ENCODE results near the gene NOTCH3. TPM values are rescaled to one million over a fixed set of nuclear protein-coding genes. Genes with fewer than 3 reads are reported as not detected.

NOTCH3 gene
- 39.4 TPM for total RNA-seq (2021; ENCODE audit: unreplicated experiment)
- 32.1 and 52.5 TPM in 2 replicates for polyA plus RNA-seq (2012)
- Bru-seq, nascent RNA: percentile 48 among the genes with signal in this experiment
- BruChase-seq, experiment 1, labeled RNA remaining after a 6-hour chase: percentile 71 among the genes with signal in this experiment
- percentile 58 among the genes with signal in this experiment for BruChase-seq, experiment 2, labeled RNA remaining after a 2-hour chase
- long read RNA-seq, partial matches to known transcripts: 11 of 35 reads
- long read RNA-seq, other reads (novel, unspliced or antisense): 24 of 35 reads

- peak within 1 kb of the TSS; percentile 70 for H3K9ac ChIP-seq (ENCODE audit: low read length)
- H3K79me2 ChIP-seq (ENCODE audit: insufficient read depth, low read length): no peaks in the 10 kb centered on the region
- ATAC-seq: peak; percentile 65
- H3K36me3 ChIP-seq (ENCODE audit: control insufficient read depth in 1 of 2, insufficient read depth in 2 of 2, low read length in 2 of 2): peaks cover 0 to 3% of the 10 kb centered on the region in 2 experiments; a peak in 2 of 4 replicates
- H2AFZ ChIP-seq (ENCODE audit: low read depth, low read length, poor library complexity, severe bottlenecking): peak within 1 kb of the TSS; percentile 56
- POLR2A ChIA-PET: no interaction called here
- peak within 1 kb of the TSS; percentile 69 to 74 for H3K4me3 ChIP-seq (replicated peaks in 1 of 2; ENCODE audit: low read depth in 1 of 2, low read length in 2 of 2)
- DNase-seq (ENCODE audit: low read depth, low spot score): no peak
- RAD21 ChIA-PET (ENCODE audit: low non-redundant PET in 1 of 2, low total read pairs in 2 of 2, uncharacterized antibody in 2 of 2, unreplicated experiment in 2 of 2): no interaction called here
- intact Hi-C loops (cut with micrococcal nuclease): no loop called here
- no TSS peak for BruUV-seq (replicated peaks)
- H3K4me1 ChIP-seq (ENCODE audit: control insufficient read depth in 1 of 2, insufficient read depth in 2 of 2, low read length in 2 of 2): peaks cover 18 to 38% of the 10 kb centered on the region in 2 experiments
- H3K4me2 ChIP-seq (ENCODE audit: low read length): peak within 1 kb of the TSS; percentile 91
- no peaks in the 10 kb centered on the region for H4K20me1 ChIP-seq (ENCODE audit: insufficient read depth)
- no peaks in the 10 kb centered on the region for H3K27me3 ChIP-seq (ENCODE audit: insufficient read depth, low read length)
- H3K9me2 ChIP-seq (ENCODE audit: insufficient read depth): no peaks in the 10 kb centered on the region
- H3K27ac ChIP-seq (ENCODE audit: low read depth, low read length): peak within 1 kb of the TSS; percentile 79; the same call in 1 of the 2 replicates
- CTCF ChIA-PET: no interaction called here
- H3K9me3 ChIP-seq (ENCODE audit: control insufficient read depth in 1 of 2, insufficient read depth in 1 of 2, low read depth in 1 of 2, low read length in 2 of 2): no peaks in the 10 kb centered on the region
- TF ChIP-seq EGR1 (IDR thresholded peaks at IDR 0.05; ENCODE audit: low read depth) (peak; percentile 87), POLR2AphosphoS5 (IDR thresholded peaks at IDR 0.05; ENCODE audit: low read depth, low read length) (peak; percentile 46; the same call in 1 of the 2 replicates), FOSL1 (IDR thresholded peaks at IDR 0.05; ENCODE audit: low read depth) (no peak)
Measured at GRCh38 chr19:15200553-15201364, at the start of gene NOTCH3. Gene NOTCH3 (minus strand): TSS chr19:15200995. CDS start chr19:15200905, 90 bp downstream.

- no peaks in the 10 kb centered on the region for H3K9me2 ChIP-seq (ENCODE audit: insufficient read depth)
- H3K9me3 ChIP-seq (ENCODE audit: control insufficient read depth in 1 of 2, insufficient read depth in 1 of 2, low read depth in 1 of 2, low read length in 2 of 2): no peaks in the 10 kb centered on the region
- H3K36me3 ChIP-seq (ENCODE audit: control insufficient read depth in 1 of 2, insufficient read depth in 2 of 2, low read length in 2 of 2): peaks cover 0 to 2% of the 10 kb centered on the region in 2 experiments; a peak in 2 of 4 replicates
- no peak overlapping the region for H3K4me3 ChIP-seq (replicated peaks in 1 of 2; ENCODE audit: low read depth in 1 of 2, low read length in 2 of 2)
- no TSS peak for BruUV-seq (replicated peaks)
- intact Hi-C loops (cut with micrococcal nuclease): loop anchor here (5.0 kb wide), 1 partner anchor 378 kb away; no protein-coding TSS in a partner anchor
- H3K4me2 ChIP-seq (ENCODE audit: low read length): no peak overlapping the region
- DNase-seq (ENCODE audit: low read depth, low spot score) (no peak), ATAC-seq (no peak)
- no peak overlapping the region for H2AFZ ChIP-seq (ENCODE audit: low read depth, low read length, poor library complexity, severe bottlenecking)
- no peaks in the 10 kb centered on the region for H4K20me1 ChIP-seq (ENCODE audit: insufficient read depth)
- ChIA-PET POLR2A (no interaction called here), RAD21 (ENCODE audit: low non-redundant PET in 1 of 2, low total read pairs in 2 of 2, uncharacterized antibody in 2 of 2, unreplicated experiment in 2 of 2) (interaction anchor here in 1 of 2 experiments (0.6 to 1.4 kb wide), 2 partner anchors 55 to 159 kb away, joined by 3 to 4 read pairs; no protein-coding TSS in a partner anchor), CTCF (interaction anchor here (0.8 to 2.2 kb wide), 4 partner anchors 16 to 158 kb away, joined by 3 to 14 read pairs (median 4); no protein-coding TSS in a partner anchor)
- no peak overlapping the region for H3K27ac ChIP-seq (ENCODE audit: low read depth, low read length)
- peaks cover 14 to 28% of the 10 kb centered on the region in 2 experiments for H3K4me1 ChIP-seq (ENCODE audit: control insufficient read depth in 1 of 2, insufficient read depth in 2 of 2, low read length in 2 of 2)
- H3K27me3 ChIP-seq (ENCODE audit: insufficient read depth, low read length): no peaks in the 10 kb centered on the region
- no peak overlapping the region for H3K9ac ChIP-seq (ENCODE audit: low read length)
- H3K79me2 ChIP-seq (ENCODE audit: insufficient read depth, low read length): peaks cover 18% of the 10 kb centered on the region; the same call in 1 of the 2 replicates
- no peak for TF ChIP-seq CEBPB (IDR thresholded peaks at IDR 0.05; ENCODE audit: low read depth)
- TF ChIP-seq JUND (IDR thresholded peaks at IDR 0.05): no peak
- TF ChIP-seq MAX (IDR thresholded peaks at IDR 0.05): no peak
- TF ChIP-seq SIN3A (IDR thresholded peaks at IDR 0.05; ENCODE audit: low read depth): no peak
- TF ChIP-seq TCF7L2 (IDR thresholded peaks at IDR 0.05; ENCODE audit: borderline replicate concordance, extremely low read depth, insufficient read depth, insufficient read length): no peak
- TF ChIP-seq CTCF (IDR thresholded peaks at IDR 0.05 in 2 of 3, conservative IDR thresholded peaks at IDR 0.05 in 1 of 3; ENCODE audit: borderline replicate concordance in 1 of 3, insufficient read depth in 1 of 3, low read depth in 2 of 3, low read length in 2 of 3): no peak
- no peak for TF ChIP-seq SP1 (IDR thresholded peaks at IDR 0.05; ENCODE audit: low read depth)
Measured at GRCh38 chr19:15250640-15250993, 49.8 kb upstream of the NOTCH3 start.
